Measurements from ENCODE around the gene MED13. TPM values are rescaled to one million over a fixed set of nuclear protein-coding genes. Genes with fewer than 3 reads are reported as not detected.
"Not testable (repeated sequence)": the region's sequence is repeated elsewhere in the genome, so short reads cannot be mapped to it uniquely, and the experiment has no call there.

Gene MED13
- polyA plus RNA-seq, 3 donors: 2.1 to 32.0 (median 5.0) TPM

GRCh38 chr17:61897548-61898180, 167.4 kb downstream of the MED13 start:
- intact Hi-C loops (cut with micrococcal nuclease): no loop called here
- no peak overlapping the region for H3K27ac ChIP-seq (ENCODE audit: low read depth in 1 of 2, low read length in 2 of 2)

GRCh38 chr17:61895391-61895790, 169.7 kb downstream of the MED13 start:
- no peak overlapping the region for H3K27ac Mint-ChIP-seq
- Histone ChIP-seq H3K79me2 (ENCODE audit: insufficient read depth, low read length) (no peaks in the 10 kb centered on the region), H3K4me3 (replicated peaks in 1 of 3; ENCODE audit: low read depth in 2 of 3, low read length in 3 of 3) (no peak overlapping the region), H3K36me3 (replicated peaks in 1 of 2; ENCODE audit: control insufficient read depth in 1 of 2, insufficient read depth in 2 of 2, low read length in 2 of 2) (peaks cover 58 to 83% of the 10 kb centered on the region in 2 donors), H3K4me2 (replicated peaks; ENCODE audit: extremely low read depth, low read length, poor library complexity, severe bottlenecking) (no peak overlapping the region), H3K4me1 (ENCODE audit: control insufficient read depth in 1 of 2, insufficient read depth in 2 of 2, low read length in 2 of 2) (no peaks in the 10 kb centered on the region), H3K9ac (ENCODE audit: insufficient read depth, low read length, poor library complexity, severe bottlenecking) (no peak overlapping the region), H3K9me3 (replicated peaks in 1 of 2; ENCODE audit: control insufficient read depth in 1 of 2, insufficient read depth in 1 of 2, low read length in 2 of 2) (no peaks in the 10 kb centered on the region), H2AFZ (ENCODE audit: insufficient read depth, low read depth, low read length, poor library complexity, severe bottlenecking) (no peak overlapping the region), H3K27ac (ENCODE audit: low read depth in 1 of 2, low read length in 2 of 2) (no peak overlapping the region), H3K27me3 (ENCODE audit: control insufficient read depth in 2 of 2, insufficient read depth in 2 of 2, low read length in 2 of 2) (no peaks in the 10 kb centered on the region), H4K20me1 (ENCODE audit: insufficient read depth, low read length) (no peaks in the 10 kb centered on the region)
- no peaks in the 10 kb centered on the region for H3K27me3 Mint-ChIP-seq (ENCODE audit: low read depth in 3 of 3)
- H3K36me3 Mint-ChIP-seq: peaks cover 46 to 78% of the 10 kb centered on the region in 2 donors
- WGBS (ENCODE audit: insufficient coverage): no CpG with 5 or more reads among the region's 2 CpGs
- intact Hi-C loops (cut with micrococcal nuclease): no loop called here
- no peak for TF ChIP-seq CTCF (IDR thresholded peaks at IDR 0.05)
- H3K4me1 Mint-ChIP-seq: no peaks in the 10 kb centered on the region
- H3K9me3 Mint-ChIP-seq: no peaks in the 10 kb centered on the region
- no peak for DNase-seq
- no peak overlapping the region for H3K4me3 Mint-ChIP-seq

More at GRCh38 chr17:61897548-61898180, 167.4 kb downstream of the MED13 start:
- peaks cover 0 to 1% (median 0%) of the 10 kb centered on the region in 3 donors for H3K27me3 Mint-ChIP-seq (ENCODE audit: low read depth in 3 of 3)
- H3K27me3 ChIP-seq (ENCODE audit: control insufficient read depth in 2 of 2, insufficient read depth in 2 of 2, low read length in 2 of 2): no peaks in the 10 kb centered on the region
- no peak overlapping the region for H3K4me3 ChIP-seq (replicated peaks in 1 of 3; ENCODE audit: low read depth in 2 of 3, low read length in 3 of 3)
- H3K4me1 ChIP-seq (ENCODE audit: control insufficient read depth in 1 of 2, insufficient read depth in 2 of 2, low read length in 2 of 2): no peaks in the 10 kb centered on the region
- H3K4me2 ChIP-seq (replicated peaks; ENCODE audit: extremely low read depth, low read length, poor library complexity, severe bottlenecking): no peak overlapping the region
- peaks cover 61 to 75% of the 10 kb centered on the region in 2 donors for H3K36me3 ChIP-seq (replicated peaks in 1 of 2; ENCODE audit: control insufficient read depth in 1 of 2, insufficient read depth in 2 of 2, low read length in 2 of 2)
- no peaks in the 10 kb centered on the region for H3K9me3 Mint-ChIP-seq
- no peaks in the 10 kb centered on the region for H4K20me1 ChIP-seq (ENCODE audit: insufficient read depth, low read length)
- H3K4me1 Mint-ChIP-seq: no peaks in the 10 kb centered on the region
- no CpG with 5 or more reads among the region's 2 CpGs for WGBS (ENCODE audit: insufficient coverage)
- peaks cover 49 to 76% of the 10 kb centered on the region in 2 donors for H3K36me3 Mint-ChIP-seq
- no peak for DNase-seq
- no peaks in the 10 kb centered on the region for H3K79me2 ChIP-seq (ENCODE audit: insufficient read depth, low read length)
- H3K27ac Mint-ChIP-seq: no peak overlapping the region
- no peak overlapping the region for H2AFZ ChIP-seq (ENCODE audit: insufficient read depth, low read depth, low read length, poor library complexity, severe bottlenecking)
- H3K9ac ChIP-seq (ENCODE audit: insufficient read depth, low read length, poor library complexity, severe bottlenecking): no peak overlapping the region
- H3K9me3 ChIP-seq (replicated peaks in 1 of 2; ENCODE audit: control insufficient read depth in 1 of 2, insufficient read depth in 1 of 2, low read length in 2 of 2): no peaks in the 10 kb centered on the region
- no peak overlapping the region for H3K4me3 Mint-ChIP-seq
- no peak for TF ChIP-seq CTCF (IDR thresholded peaks at IDR 0.05)

- H3K79me2 ChIP-seq (ENCODE audit: insufficient read depth, low read length); DNase-seq; H2AFZ ChIP-seq (ENCODE audit: insufficient read depth, low read depth, low read length, poor library complexity, severe bottlenecking); H3K27ac Mint-ChIP-seq; H3K4me3 ChIP-seq (replicated peaks in 1 of 3; ENCODE audit: low read depth in 2 of 3, low read length in 3 of 3); H3K4me1 Mint-ChIP-seq; H4K20me1 ChIP-seq (ENCODE audit: insufficient read depth, low read length); H3K27me3 ChIP-seq (ENCODE audit: control insufficient read depth in 2 of 2, insufficient read depth in 2 of 2, low read length in 2 of 2); H3K9me3 ChIP-seq (replicated peaks in 1 of 2; ENCODE audit: control insufficient read depth in 1 of 2, insufficient read depth in 1 of 2, low read length in 2 of 2); H3K9ac ChIP-seq (ENCODE audit: insufficient read depth, low read length, poor library complexity, severe bottlenecking); H3K27ac ChIP-seq (ENCODE audit: low read depth in 1 of 2, low read length in 2 of 2); H3K4me3 Mint-ChIP-seq; intact Hi-C loops (cut with micrococcal nuclease); H3K4me2 ChIP-seq (replicated peaks; ENCODE audit: extremely low read depth, low read length, poor library complexity, severe bottlenecking); H3K9me3 Mint-ChIP-seq; H3K4me1 ChIP-seq (ENCODE audit: control insufficient read depth in 1 of 2, insufficient read depth in 2 of 2, low read length in 2 of 2); H3K27me3 Mint-ChIP-seq (ENCODE audit: low read depth in 3 of 3): not testable (repeated sequence)
- peaks cover 42 to 78% of the 10 kb centered on the region in 2 donors for H3K36me3 Mint-ChIP-seq
- no CpG with 5 or more reads among the region's 5 CpGs for WGBS (ENCODE audit: insufficient coverage)
- peaks cover 55 to 83% of the 10 kb centered on the region in 2 donors for H3K36me3 ChIP-seq (replicated peaks in 1 of 2; ENCODE audit: control insufficient read depth in 1 of 2, insufficient read depth in 2 of 2, low read length in 2 of 2)
These were observed 170.8 kb downstream of the MED13 start for GRCh38 chr17:61894310-61894709.

Measured in CD14-positive monocyte (primary cell).